Astrocyte (in vitro differentiated cells and primary cell): ENCODE data around the gene ATP1B1.

Experiments used
- CTCF ChIP-seq: IDR thresholded peaks from 2 replicates; pipeline ENCODE4 v1.5.1; 2011; ENCODE audit warnings: low read depth, mild to moderate bottlenecking, inconsistent platforms, low read length, moderate library complexity; ENCODE audit not compliant: insufficient read depth
- EZH2 ChIP-seq: IDR thresholded peaks from 2 replicates; pipeline ENCODE4 v1.6.1; 2012; ENCODE audit warnings: mild to moderate bottlenecking, low read length, inconsistent platforms; ENCODE audit not compliant: insufficient read depth

GRCh38 chr1:169180174-169180573, 73.7 kb downstream of the ATP1B1 start:
- TF ChIP-seq CTCF (no peak), EZH2 (no peak)
